Measurements from ENCODE around the gene CRIP2.
A peak's percentile ranks its signal among the peaks of the same experiment; 100 is the strongest.

DNA sequence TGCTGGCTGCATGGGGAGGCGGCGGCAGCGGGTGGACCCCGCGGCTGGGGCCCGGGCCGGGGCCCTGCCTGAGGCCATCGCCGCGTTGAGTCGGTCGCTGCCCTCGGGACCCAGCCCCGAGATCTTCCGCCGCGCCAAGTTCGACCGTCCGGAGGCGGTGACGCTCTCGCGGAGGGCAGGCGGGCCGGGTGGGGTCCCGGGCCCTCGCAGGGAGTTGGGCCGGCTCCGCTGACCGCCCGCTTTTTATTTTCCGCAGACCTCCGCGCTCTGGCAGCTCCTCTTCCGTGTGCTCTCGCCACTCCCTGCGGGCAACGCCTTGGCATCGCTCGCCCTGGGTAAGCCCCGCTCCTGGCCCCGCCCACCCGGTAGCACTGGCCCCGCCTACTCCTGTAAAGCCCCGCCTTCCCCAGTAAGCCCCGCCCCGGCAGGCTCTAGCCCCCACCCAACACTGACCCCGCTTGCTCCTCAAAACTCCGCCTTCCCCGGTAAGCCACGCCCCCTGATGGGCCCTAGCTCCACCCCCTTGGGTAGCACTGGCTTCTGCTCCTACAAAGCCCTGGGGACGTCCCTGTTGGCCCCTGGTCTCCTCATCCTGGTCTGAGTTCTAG, 16.8 kb downstream of the CRIP2 start:
- TF ChIP-seq EZH2 (IDR thresholded peaks at IDR 0.05; ENCODE audit: borderline replicate concordance, control insufficient read depth, low read depth, low read length) (no peak), NFIC (IDR thresholded peaks at IDR 0.05; ENCODE audit: low read depth, low read length) (no peak), ZNF274 (IDR thresholded peaks at IDR 0.05; ENCODE audit: insufficient read depth, insufficient read length) (no peak), CTCF (IDR thresholded peaks at IDR 0.05 in 2 of 3, conservative IDR thresholded peaks at IDR 0.05 in 1 of 3; ENCODE audit: control insufficient read depth in 2 of 3, extremely low read depth in 1 of 3, insufficient read depth in 1 of 3, low read depth in 3 of 3, low read length in 3 of 3) (no peak), POLR2AphosphoS5 (IDR thresholded peaks at IDR 0.05; ENCODE audit: low read length) (no peak), SRF (IDR thresholded peaks at IDR 0.05; ENCODE audit: low read depth in 2 of 2, low read length in 2 of 2) (peak in 1 of 2 experiments; percentile 27; a peak in 1 of 4 replicates), JUNB (IDR thresholded peaks at IDR 0.05) (no peak), RELA (IDR thresholded peaks at IDR 0.05; ENCODE audit: borderline replicate concordance, partially characterized antibody) (no peak), SP1 (IDR thresholded peaks at IDR 0.05; ENCODE audit: low read depth, low read length) (no peak), HCFC1 (IDR thresholded peaks at IDR 0.05; ENCODE audit: low read length) (no peak)
